T-helper 9 cell (primary cell): ENCODE data around the gene CCDC148.
"Not testable (repeated sequence)": the region's sequence is repeated elsewhere in the genome, so short reads cannot be mapped to it uniquely, and the experiment has no call there.

Source experiments
- DNase-seq: peaks from one replicate; pipeline ENCODE4 v3.0.0-alpha.2; 2020

The CCDC148 gene

GRCh38 chr2:158413581-158413980 is 43.0 kb downstream of the CCDC148 start:
- DNase-seq, result no peak

- no peak for DNase-seq
Observed at GRCh38 chr2:158412206-158412605, 44.3 kb downstream of the CCDC148 start.

GRCh38 chr2:158411748-158412147 is 44.8 kb downstream of the CCDC148 start:
- DNase-seq, result no peak

- DNase-seq, result no peak
Observed at GRCh38 chr2:158410132-158410531, 46.4 kb downstream of the CCDC148 start.

- no peak for DNase-seq
Observed at GRCh38 chr2:158407031-158407430, 49.5 kb downstream of the CCDC148 start.

GRCh38 chr2:158405341-158405740 is 51.2 kb downstream of the CCDC148 start:
- no peak for DNase-seq

- DNase-seq, result no peak
Observed at GRCh38 chr2:158403237-158403636, 53.3 kb downstream of the CCDC148 start.

- no peak for DNase-seq
Observed at GRCh38 chr2:158402665-158403064, 53.9 kb downstream of the CCDC148 start.

GRCh38 chr2:158395166-158395565 is 61.4 kb downstream of the CCDC148 start:
- no peak for DNase-seq

- DNase-seq, result no peak
Observed at GRCh38 chr2:158394453-158394852, 62.1 kb downstream of the CCDC148 start.

GRCh38 chr2:158393886-158394285 is 62.7 kb downstream of the CCDC148 start:
- DNase-seq, result no peak

- DNase-seq, result no peak
Observed at GRCh38 chr2:158392687-158393086, 63.9 kb downstream of the CCDC148 start.

GRCh38 chr2:158391876-158392275 is 64.7 kb downstream of the CCDC148 start:
- DNase-seq, result no peak

- DNase-seq, result no peak
Observed at GRCh38 chr2:158391361-158391760, 65.2 kb downstream of the CCDC148 start.

- no peak for DNase-seq
Observed at GRCh38 chr2:158388159-158388558, 68.4 kb downstream of the CCDC148 start.

- no peak for DNase-seq
Observed at GRCh38 chr2:158385646-158386045, 70.9 kb downstream of the CCDC148 start.

- no peak for DNase-seq
Observed at GRCh38 chr2:158381978-158382377, 74.6 kb downstream of the CCDC148 start.

GRCh38 chr2:158381205-158381604 is 75.3 kb downstream of the CCDC148 start:
- DNase-seq, result no peak

- DNase-seq, result no peak
Observed at GRCh38 chr2:158380746-158381145, 75.8 kb downstream of the CCDC148 start.

GRCh38 chr2:158378926-158379325 is 77.6 kb downstream of the CCDC148 start:
- no peak for DNase-seq

- no peak for DNase-seq
Observed at GRCh38 chr2:158366342-158366741, 90.2 kb downstream of the CCDC148 start.

- DNase-seq, result no peak
Observed at GRCh38 chr2:158359846-158360245, 96.7 kb downstream of the CCDC148 start.

- no peak for DNase-seq
Observed at GRCh38 chr2:158357699-158358098, 98.9 kb downstream of the CCDC148 start.

- no peak for DNase-seq
Observed at GRCh38 chr2:158357122-158357521, 99.4 kb downstream of the CCDC148 start.

GRCh38 chr2:158351466-158351816 is 105.1 kb downstream of the CCDC148 start:
- DNase-seq, result not testable (repeated sequence)
